ENCODE results near the gene RFTN1.

DNA sequence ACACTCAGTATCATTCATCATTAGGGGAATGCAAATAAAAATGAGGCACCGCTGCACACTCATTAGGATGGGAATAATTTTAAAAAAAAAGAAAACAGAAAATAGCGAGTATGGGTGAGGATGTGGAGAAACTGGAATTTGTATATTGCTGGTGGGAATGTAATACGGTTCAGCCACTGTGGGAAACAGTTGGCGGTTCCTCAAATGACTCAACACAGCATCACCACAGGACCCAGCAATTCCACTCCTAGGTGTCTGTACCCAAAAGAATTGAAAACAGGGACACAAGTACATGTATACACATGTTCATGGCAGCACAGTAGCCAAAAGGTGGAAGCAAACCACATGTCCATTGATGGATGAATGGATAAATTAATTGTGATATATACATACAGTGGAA lies 35.2 kb upstream of the RFTN1 start:
- TF ChIP-seq, protein P1, sequence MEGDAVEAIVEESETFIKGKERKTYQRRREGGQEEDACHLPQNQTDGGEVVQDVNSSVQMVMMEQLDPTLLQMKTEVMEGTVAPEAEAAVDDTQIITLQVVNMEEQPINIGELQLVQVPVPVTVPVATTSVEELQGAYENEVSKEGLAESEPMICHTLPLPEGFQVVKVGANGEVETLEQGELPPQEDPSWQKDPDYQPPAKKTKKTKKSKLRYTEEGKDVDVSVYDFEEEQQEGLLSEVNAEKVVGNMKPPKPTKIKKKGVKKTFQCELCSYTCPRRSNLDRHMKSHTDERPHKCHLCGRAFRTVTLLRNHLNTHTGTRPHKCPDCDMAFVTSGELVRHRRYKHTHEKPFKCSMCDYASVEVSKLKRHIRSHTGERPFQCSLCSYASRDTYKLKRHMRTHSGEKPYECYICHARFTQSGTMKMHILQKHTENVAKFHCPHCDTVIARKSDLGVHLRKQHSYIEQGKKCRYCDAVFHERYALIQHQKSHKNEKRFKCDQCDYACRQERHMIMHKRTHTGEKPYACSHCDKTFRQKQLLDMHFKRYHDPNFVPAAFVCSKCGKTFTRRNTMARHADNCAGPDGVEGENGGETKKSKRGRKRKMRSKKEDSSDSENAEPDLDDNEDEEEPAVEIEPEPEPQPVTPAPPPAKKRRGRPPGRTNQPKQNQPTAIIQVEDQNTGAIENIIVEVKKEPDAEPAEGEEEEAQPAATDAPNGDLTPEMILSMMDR (IDR thresholded peaks at IDR 0.05; ENCODE audit: low read depth, low read length, missing input control) = no peak
- TF ChIP-seq, protein P2, sequence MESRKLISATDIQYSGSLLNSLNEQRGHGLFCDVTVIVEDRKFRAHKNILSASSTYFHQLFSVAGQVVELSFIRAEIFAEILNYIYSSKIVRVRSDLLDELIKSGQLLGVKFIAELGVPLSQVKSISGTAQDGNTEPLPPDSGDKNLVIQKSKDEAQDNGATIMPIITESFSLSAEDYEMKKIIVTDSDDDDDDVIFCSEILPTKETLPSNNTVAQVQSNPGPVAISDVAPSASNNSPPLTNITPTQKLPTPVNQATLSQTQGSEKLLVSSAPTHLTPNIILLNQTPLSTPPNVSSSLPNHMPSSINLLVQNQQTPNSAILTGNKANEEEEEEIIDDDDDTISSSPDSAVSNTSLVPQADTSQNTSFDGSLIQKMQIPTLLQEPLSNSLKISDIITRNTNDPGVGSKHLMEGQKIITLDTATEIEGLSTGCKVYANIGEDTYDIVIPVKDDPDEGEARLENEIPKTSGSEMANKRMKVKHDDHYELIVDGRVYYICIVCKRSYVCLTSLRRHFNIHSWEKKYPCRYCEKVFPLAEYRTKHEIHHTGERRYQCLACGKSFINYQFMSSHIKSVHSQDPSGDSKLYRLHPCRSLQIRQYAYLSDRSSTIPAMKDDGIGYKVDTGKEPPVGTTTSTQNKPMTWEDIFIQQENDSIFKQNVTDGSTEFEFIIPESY (IDR thresholded peaks at IDR 0.05) = no peak
- TF ChIP-seq, protein P3, sequence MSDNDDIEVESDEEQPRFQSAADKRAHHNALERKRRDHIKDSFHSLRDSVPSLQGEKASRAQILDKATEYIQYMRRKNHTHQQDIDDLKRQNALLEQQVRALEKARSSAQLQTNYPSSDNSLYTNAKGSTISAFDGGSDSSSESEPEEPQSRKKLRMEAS (IDR thresholded peaks at IDR 0.05) = no peak
- TF ChIP-seq GABPA (IDR thresholded peaks at IDR 0.05 in 1 of 2, conservative IDR thresholded peaks at IDR 0.05 in 1 of 2) = no peak

Data from liver (tissue), 3 donors.